Esophagus muscularis mucosa (tissue), 4 donors: ENCODE data around the gene THADA.

Source experiments
- EP300 ChIP-seq: sonication (generic); formaldehyde crosslinking; IDR thresholded peaks from one replicate; pipeline ENCODE4 v1.6.1; 2017; ENCODE audit warnings: antibody characterized with exemption
- POLR2A ChIP-seq: fragments of 450-650 bp; IDR thresholded peaks from one replicate; pipeline ENCODE4 v1.6.1; 2017; ENCODE audit warnings: antibody characterized with exemption, moderate library complexity, mild to moderate bottlenecking, low read depth
- POLR2AphosphoS5 ChIP-seq, 2 donors: sonication (generic); formaldehyde crosslinking; IDR thresholded peaks; one replicate each; pipeline ENCODE4 v1.6.1; 2017; ENCODE audit warnings: antibody characterized with exemption in 2 of 2
- TF ChIP-seq, protein P1 (sequence below), 3 experiments: fragments of 200-600 bp in 2 of 3; fragments of 450-650 bp in 1 of 3; sonication (generic) in 2 of 3; IDR thresholded peaks; one replicate each; pipeline ENCODE4 v1.5.1; 2017 to 2019; ENCODE audit warnings: antibody characterized with exemption in 3 of 3, mild to moderate bottlenecking in 2 of 3, moderate library complexity in 1 of 3

DNA sequence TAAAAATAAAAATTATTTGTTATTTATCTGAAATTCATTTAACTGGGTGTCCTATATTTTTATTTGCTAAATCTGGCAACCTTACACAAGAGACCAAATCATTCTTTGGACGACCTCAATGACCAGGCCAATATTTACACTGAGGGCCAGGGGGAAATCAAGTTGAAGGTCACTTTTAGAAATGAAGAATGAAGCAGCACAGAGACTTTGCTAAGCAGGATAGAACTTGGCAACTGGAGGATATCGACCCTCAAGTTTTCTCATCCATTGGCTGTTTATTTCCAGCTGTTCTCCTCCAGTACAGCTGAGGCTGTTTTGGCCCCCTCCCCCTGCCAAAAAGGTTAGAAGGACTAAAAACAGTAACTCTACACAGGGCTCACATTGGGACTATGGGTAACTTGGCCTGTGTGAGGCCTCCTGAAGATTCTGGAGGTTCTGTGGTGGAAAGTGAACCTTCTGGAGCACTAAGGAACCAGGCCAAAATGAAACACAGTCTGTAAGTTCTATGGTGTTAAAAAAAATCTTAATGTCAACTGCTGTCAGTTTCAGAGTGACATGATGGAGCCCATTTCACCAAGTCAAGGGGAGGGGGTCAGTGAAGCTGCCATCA lies 337.2 kb downstream of the THADA start:
- TF ChIP-seq POLR2A (no peak), POLR2AphosphoS5 (IDR thresholded peaks at IDR 0.05) (no peak), EP300 (no peak)
- TF ChIP-seq, protein P1, sequence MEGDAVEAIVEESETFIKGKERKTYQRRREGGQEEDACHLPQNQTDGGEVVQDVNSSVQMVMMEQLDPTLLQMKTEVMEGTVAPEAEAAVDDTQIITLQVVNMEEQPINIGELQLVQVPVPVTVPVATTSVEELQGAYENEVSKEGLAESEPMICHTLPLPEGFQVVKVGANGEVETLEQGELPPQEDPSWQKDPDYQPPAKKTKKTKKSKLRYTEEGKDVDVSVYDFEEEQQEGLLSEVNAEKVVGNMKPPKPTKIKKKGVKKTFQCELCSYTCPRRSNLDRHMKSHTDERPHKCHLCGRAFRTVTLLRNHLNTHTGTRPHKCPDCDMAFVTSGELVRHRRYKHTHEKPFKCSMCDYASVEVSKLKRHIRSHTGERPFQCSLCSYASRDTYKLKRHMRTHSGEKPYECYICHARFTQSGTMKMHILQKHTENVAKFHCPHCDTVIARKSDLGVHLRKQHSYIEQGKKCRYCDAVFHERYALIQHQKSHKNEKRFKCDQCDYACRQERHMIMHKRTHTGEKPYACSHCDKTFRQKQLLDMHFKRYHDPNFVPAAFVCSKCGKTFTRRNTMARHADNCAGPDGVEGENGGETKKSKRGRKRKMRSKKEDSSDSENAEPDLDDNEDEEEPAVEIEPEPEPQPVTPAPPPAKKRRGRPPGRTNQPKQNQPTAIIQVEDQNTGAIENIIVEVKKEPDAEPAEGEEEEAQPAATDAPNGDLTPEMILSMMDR (IDR thresholded peaks at IDR 0.05), result no peak
